Activated naive CD4-positive, alpha-beta T cell treated with anti-CD3 and anti-CD28 coated beads, Interleukin-2, amount 50 U/mL, for 16 hours (primary cell): ENCODE measurements around the gene MASTL.

ENCODE experiments used
- DNase-seq: peaks from one replicate; pipeline ENCODE4 v3.0.0-alpha.2; 2020

The MASTL gene

GRCh38 chr10:27225642-27226257 lies 70.6 kb downstream of the MASTL start:
- no peak for DNase-seq

DNA sequence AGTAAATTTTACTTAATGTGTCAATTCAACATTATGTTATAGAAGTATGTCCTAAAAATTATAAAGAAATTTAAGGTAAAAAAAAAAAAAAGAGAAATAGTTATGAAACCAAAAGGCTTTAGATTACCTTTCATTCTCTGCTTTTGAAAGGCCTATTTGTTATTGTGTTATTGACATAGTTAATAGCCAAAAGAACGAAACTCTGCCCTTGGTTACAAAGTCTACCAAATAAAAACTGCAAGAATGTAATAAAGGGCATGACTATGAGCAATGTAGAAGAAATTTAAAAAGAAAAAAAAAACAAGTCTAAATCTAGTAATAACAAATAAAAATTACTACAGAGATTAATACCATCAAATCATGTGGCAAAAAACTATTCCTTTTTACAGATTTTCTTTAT lies 74.9 kb downstream of the MASTL start:
- DNase-seq: no peak

GRCh38 chr10:27235706-27236105 lies 80.6 kb downstream of the MASTL start:
- DNase-seq: no peak
